Fibroblast of lung (primary cell): ENCODE results near the gene OR56A4.

Source experiments
- CTCF ChIP-seq, 2 donors: IDR thresholded peaks in 1 of 2; conservative IDR thresholded peaks in 1 of 2; 1 replicate in 1 of 2; 2 replicates in 1 of 2; pipeline ENCODE4 v1.5.1; 2011 to 2012; ENCODE audit warnings: low read length in 2 of 2, control low read depth in 1 of 2, inconsistent platforms in 1 of 2, low read depth in 1 of 2, mild to moderate bottlenecking in 1 of 2
- EZH2 ChIP-seq: IDR thresholded peaks from 2 replicates; pipeline ENCODE4 v1.5.1; 2012; ENCODE audit warnings: low read length, control low read depth, mild to moderate bottlenecking; ENCODE audit errors: missing control alignments

GRCh38 chr11:6006395-6006794 lies 351 bp downstream of the OR56A4 start:
- TF ChIP-seq CTCF (conservative IDR thresholded peaks at IDR 0.05 in 1 of 2, IDR thresholded peaks at IDR 0.05 in 1 of 2; ENCODE audit: low read depth in 1 of 2, low read length in 2 of 2), result no peak
- TF ChIP-seq EZH2, result no peak
